Smooth muscle cell (in vitro differentiated cells): ENCODE results near the gene JAK1. TPM values are rescaled to one million over a fixed set of nuclear protein-coding genes. Genes with fewer than 3 reads are reported as not detected.

Experiments used
- DNase-seq: peaks from one replicate; lab custom pipeline; 2025; ENCODE audit not compliant: unreplicated experiment; lab: John Stamatoyannopoulos, UW
- H2AFZ ChIP-seq: fragments of 200-600 bp; sonication (generic); 2 replicates; pipeline ENCODE4 v1.6.0; 2016; ENCODE audit warnings: antibody characterized with exemption, low read depth, mild to moderate bottlenecking
- H3F3A ChIP-seq: fragments of 200-600 bp; sonication (generic); 2 replicates; pipeline ENCODE4 v1.6.0; 2017; ENCODE audit warnings: antibody characterized with exemption, low read depth
- H3K27ac ChIP-seq: fragments of 200-600 bp; sonication (generic); 2 replicates; pipeline ENCODE4 v1.5.1; 2016; ENCODE audit warnings: low read depth, mild to moderate bottlenecking
- H3K27me3 ChIP-seq: fragments of 200-600 bp; sonication (generic); 2 replicates; pipeline ENCODE4 v1.6.1; 2016; ENCODE audit warnings: low read depth, mild to moderate bottlenecking
- H3K36me3 ChIP-seq: fragments of 200-600 bp; sonication (generic); 2 replicates; pipeline ENCODE4 v1.5.1; 2016; ENCODE audit warnings: low read depth
- H3K4me1 ChIP-seq: fragments of 200-600 bp; sonication (generic); 2 replicates; pipeline ENCODE4 v1.5.1; 2016; ENCODE audit warnings: low read depth
- H3K4me2 ChIP-seq: fragments of 200-600 bp; sonication (generic); 2 replicates; pipeline ENCODE4 v1.6.0; 2016; ENCODE audit warnings: mild to moderate bottlenecking
- H3K4me3 ChIP-seq: fragments of 200-600 bp; sonication (generic); 2 replicates; pipeline ENCODE4 v1.5.1; 2016; ENCODE audit warnings: mild to moderate bottlenecking
- H3K79me2 ChIP-seq: fragments of 200-600 bp; sonication (generic); 2 replicates; pipeline ENCODE4 v1.6.0; 2016; ENCODE audit warnings: low read depth, mild to moderate bottlenecking
- H3K9ac ChIP-seq: fragments of 200-600 bp; sonication (generic); 2 replicates; pipeline ENCODE4 v1.6.0; 2016; ENCODE audit warnings: low read depth
- H3K9me3 ChIP-seq: fragments of 200-600 bp; sonication (generic); replicated peaks from 2 replicates; pipeline ENCODE4 v1.5.1; 2016; ENCODE audit warnings: low read depth
- H4K20me1 ChIP-seq: fragments of 200-600 bp; sonication (generic); 2 replicates; pipeline ENCODE4 v1.6.0; 2016; ENCODE audit warnings: low read depth
- CTCF ChIP-seq: fragments of 200-600 bp; sonication (generic); IDR thresholded peaks from 2 replicates; pipeline ENCODE4 v1.5.1; 2017; ENCODE audit warnings: borderline replicate concordance, mild to moderate bottlenecking, antibody characterized with exemption; ENCODE audit not compliant: insufficient read depth, poor library complexity, severe bottlenecking
- WGBS: methylation state at CpG from one replicate; pipeline ENCODE4 v1.1.7; 2016; ENCODE audit warnings: low lambda C conversion rate; 5-methylcytosine and 5-hydroxymethylcytosine counted together
- polyA plus RNA-seq: library from polyadenylated mRNA; unstranded; fragments of >200 nt; fragmentation: Nextera tagmentation; extraction: Ambion mirVana; gene quantifications from 2 replicates; pipeline ENCODE4 v1.2.1, GENCODE V29; 2016
- total RNA-seq: library from RNA; depleted of rRNA; stranded (reverse); fragments of >200 nt; gene quantifications from 2 replicates; pipeline ENCODE4 v1.2.3, GENCODE V29; 2014

Gene JAK1
- total and polyA plus RNA-seq, 2 experiments from 2014 or later: 44.9 to 110 TPM

- H3F3A ChIP-seq: no peaks in the 10 kb centered on the region
- H3K9me3 ChIP-seq: no peaks in the 10 kb centered on the region
- H3K4me3 ChIP-seq: no peak overlapping the region
- no peak for TF ChIP-seq CTCF
- H2AFZ ChIP-seq: no peak overlapping the region
- H3K4me2 ChIP-seq: no peak overlapping the region
- no peaks in the 10 kb centered on the region for H3K4me1 ChIP-seq
- H3K36me3 ChIP-seq: peaks cover 7% of the 10 kb centered on the region
- no peak overlapping the region for H3K9ac ChIP-seq
- WGBS: 100% methylated on average over 7 of the region's 7 CpGs
- DNase-seq: no peak
- H4K20me1 ChIP-seq: no peaks in the 10 kb centered on the region
- no peaks in the 10 kb centered on the region for H3K79me2 ChIP-seq
- no peaks in the 10 kb centered on the region for H3K27me3 ChIP-seq
- no peak overlapping the region for H3K27ac ChIP-seq
Measured at GRCh38 chr1:64844609-64845008, 121.7 kb downstream of the JAK1 start.

- no peaks in the 10 kb centered on the region for H3K4me1 ChIP-seq
- DNase-seq: no peak
- H3K9me3 ChIP-seq: no peaks in the 10 kb centered on the region
- TF ChIP-seq CTCF: no peak
- H4K20me1 ChIP-seq: no peaks in the 10 kb centered on the region
- WGBS: 93% methylated on average over 7 of the region's 7 CpGs
- H2AFZ ChIP-seq: no peak overlapping the region
- no peaks in the 10 kb centered on the region for H3F3A ChIP-seq
- no peaks in the 10 kb centered on the region for H3K79me2 ChIP-seq
- H3K9ac ChIP-seq: no peak overlapping the region
- H3K4me3 ChIP-seq: no peak overlapping the region
- no peak overlapping the region for H3K27ac ChIP-seq
- H3K36me3 ChIP-seq: peaks cover 7% of the 10 kb centered on the region
- no peak overlapping the region for H3K4me2 ChIP-seq
- H3K27me3 ChIP-seq: no peaks in the 10 kb centered on the region
Measured at GRCh38 chr1:64844175-64844574, 122.2 kb downstream of the JAK1 start.

GRCh38 chr1:64843675-64844074 is 122.7 kb downstream of the JAK1 start:
- no peaks in the 10 kb centered on the region for H4K20me1 ChIP-seq
- no peak for TF ChIP-seq CTCF
- peaks cover 6% of the 10 kb centered on the region for H3K36me3 ChIP-seq
- no peaks in the 10 kb centered on the region for H3K27me3 ChIP-seq
- no peak for DNase-seq
- H3K9ac ChIP-seq: no peak overlapping the region
- no peak overlapping the region for H3K4me3 ChIP-seq
- H3K79me2 ChIP-seq: no peaks in the 10 kb centered on the region
- no peak overlapping the region for H3K4me2 ChIP-seq
- H3K4me1 ChIP-seq: no peaks in the 10 kb centered on the region
- WGBS: 96% methylated on average over 9 of the region's 9 CpGs
- no peaks in the 10 kb centered on the region for H3F3A ChIP-seq
- no peak overlapping the region for H3K27ac ChIP-seq
- no peak overlapping the region for H2AFZ ChIP-seq
- no peaks in the 10 kb centered on the region for H3K9me3 ChIP-seq

- H3K9ac ChIP-seq: no peak overlapping the region
- no peaks in the 10 kb centered on the region for H3F3A ChIP-seq
- H3K4me3 ChIP-seq: no peak overlapping the region
- no peak for DNase-seq
- H3K27ac ChIP-seq: no peak overlapping the region
- no peaks in the 10 kb centered on the region for H3K4me1 ChIP-seq
- no peak for TF ChIP-seq CTCF
- no peaks in the 10 kb centered on the region for H4K20me1 ChIP-seq
- H3K4me2 ChIP-seq: no peak overlapping the region
- 91% methylated on average over 2 of the region's 2 CpGs for WGBS
- H3K27me3 ChIP-seq: no peaks in the 10 kb centered on the region
- H3K79me2 ChIP-seq: no peaks in the 10 kb centered on the region
- no peak overlapping the region for H2AFZ ChIP-seq
- H3K36me3 ChIP-seq: peaks cover 3% of the 10 kb centered on the region
- H3K9me3 ChIP-seq: no peaks in the 10 kb centered on the region
Measured at GRCh38 chr1:64842224-64842623, 124.1 kb downstream of the JAK1 start.
